Glomerular visceral epithelial cell (primary cell): ENCODE results near the gene TMSB10.
"Not testable (repeated sequence)": the region's sequence is repeated elsewhere in the genome, so short reads cannot be mapped to it uniquely, and the experiment has no call there.

ENCODE experiments used
- DNase-seq: peaks from one replicate; pipeline ENCODE4 v3.0.0-alpha.2; 2016; ENCODE audit errors: extremely low spot score

Gene TMSB10

DNA sequence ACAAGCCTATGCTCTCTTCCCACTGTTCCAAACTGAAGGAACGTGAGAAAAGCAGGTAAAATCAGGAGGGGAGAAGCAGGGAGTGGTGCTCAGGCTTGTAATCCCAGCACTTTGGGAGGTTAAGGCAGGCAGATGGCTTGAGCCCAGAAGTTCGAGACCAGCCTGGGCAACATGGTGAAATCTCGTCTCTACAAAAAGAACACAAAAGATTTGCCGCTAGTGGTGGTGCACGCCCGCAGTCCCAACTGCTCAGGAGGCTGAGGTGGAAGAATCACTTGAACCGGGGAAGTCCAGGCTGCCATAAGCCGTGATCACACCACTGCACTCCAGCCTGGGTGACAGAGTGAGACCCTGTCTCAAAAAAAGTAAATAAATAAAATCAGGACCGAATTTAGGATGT, 1.3 kb upstream of the TMSB10 start:
- DNase-seq: no peak

DNA sequence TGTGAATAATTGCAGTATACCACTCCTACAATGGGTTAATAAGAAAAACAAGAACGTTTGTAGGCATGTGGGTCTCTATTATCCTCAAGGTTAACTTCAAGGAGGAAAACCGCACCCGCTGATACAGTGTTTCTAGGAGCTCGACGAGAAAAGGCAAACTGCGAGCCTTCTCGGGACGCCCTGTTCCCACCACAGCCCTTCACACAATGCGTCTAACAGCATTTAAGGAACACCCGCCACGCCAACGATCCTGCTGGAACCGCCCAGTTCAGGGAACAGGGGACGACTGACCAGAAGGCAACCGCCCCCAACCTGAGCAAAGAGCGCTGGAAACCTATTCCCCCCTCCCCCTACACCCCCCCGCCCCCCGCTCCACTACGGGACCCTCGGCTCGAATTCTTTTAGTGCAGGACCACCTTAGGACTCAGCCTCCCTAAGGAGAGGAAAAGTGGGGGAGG, 710 bp upstream of the TMSB10 start:
- DNase-seq: peak; percentile 47

DNA sequence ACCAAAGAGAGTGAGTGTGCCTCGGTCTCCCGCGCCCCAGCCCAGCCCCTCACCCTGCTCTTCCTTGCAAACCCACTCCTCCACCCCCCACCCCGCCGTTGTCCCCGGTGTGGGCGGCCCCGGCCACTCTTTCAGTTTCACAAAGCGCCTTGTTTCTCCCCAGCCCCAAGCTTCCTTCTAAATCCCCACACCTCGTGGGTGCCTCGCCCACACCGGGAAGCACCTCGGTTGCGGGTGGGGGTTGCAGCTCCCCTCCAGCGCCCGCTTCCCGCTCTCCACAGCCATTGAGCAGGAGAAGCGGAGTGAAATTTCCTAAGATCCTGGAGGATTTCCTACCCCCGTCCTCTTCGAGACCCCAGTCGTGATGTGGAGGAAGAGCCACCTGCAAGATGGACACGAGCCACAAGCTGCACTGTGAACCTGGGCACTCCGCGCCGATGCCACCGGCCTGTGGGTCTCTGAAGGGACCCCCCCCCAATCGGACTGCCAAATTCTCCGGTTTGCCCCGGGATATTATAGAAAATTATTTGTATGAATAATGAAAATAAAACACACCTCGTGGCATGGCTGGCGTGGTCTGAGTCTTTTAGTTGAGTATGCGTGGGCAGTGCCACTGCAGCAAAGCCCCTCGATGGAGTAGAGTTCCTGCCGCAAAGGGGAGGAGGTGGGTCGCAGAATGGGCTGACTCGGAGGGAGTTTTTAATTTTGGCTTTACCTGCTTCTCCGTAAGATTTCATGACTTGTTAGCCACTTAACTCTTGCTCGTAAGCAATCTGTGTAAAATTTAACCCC, 848 bp downstream of the TMSB10 start:
- DNase-seq: peak; percentile 12

DNA sequence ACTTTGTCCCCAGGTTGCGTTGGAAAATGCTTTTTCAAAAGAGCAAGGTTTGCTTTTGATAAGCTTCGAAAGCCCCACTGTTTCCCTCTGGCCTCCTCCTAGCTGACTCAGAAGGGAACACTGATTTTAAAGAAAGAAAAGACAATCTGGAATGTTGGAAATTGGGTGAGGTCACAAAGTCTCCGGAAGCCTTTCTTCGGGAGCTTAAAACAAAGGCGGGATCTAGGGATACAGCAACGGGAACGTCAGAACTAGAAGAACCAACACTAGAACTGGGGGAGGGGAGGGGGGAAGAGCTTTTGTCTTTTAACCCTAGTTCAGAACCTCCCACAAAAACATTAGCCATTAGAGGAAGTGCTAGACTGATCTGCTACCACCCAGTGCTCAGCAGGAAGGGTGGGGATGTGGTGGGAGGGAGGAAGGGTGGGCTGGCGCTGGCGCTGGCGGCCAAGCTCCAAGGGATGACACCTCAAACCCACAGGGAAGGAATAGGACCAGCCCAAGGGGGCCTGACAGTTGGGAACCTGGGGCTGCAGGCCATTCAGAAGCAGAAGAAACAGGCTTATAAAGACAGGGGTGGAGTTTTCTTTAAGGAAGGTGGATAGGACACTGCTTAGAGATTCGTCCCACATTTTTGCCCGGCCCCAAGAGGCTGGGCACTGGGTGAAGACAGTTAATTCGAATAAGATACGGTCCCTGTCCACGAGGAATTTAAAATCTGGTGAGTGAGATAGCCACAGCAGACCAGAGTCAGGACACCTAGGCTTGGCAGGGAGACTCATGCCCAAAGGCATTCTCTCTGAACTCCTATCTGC, 1.7 kb downstream of the TMSB10 start:
- DNase-seq: peak; percentile 93

DNA sequence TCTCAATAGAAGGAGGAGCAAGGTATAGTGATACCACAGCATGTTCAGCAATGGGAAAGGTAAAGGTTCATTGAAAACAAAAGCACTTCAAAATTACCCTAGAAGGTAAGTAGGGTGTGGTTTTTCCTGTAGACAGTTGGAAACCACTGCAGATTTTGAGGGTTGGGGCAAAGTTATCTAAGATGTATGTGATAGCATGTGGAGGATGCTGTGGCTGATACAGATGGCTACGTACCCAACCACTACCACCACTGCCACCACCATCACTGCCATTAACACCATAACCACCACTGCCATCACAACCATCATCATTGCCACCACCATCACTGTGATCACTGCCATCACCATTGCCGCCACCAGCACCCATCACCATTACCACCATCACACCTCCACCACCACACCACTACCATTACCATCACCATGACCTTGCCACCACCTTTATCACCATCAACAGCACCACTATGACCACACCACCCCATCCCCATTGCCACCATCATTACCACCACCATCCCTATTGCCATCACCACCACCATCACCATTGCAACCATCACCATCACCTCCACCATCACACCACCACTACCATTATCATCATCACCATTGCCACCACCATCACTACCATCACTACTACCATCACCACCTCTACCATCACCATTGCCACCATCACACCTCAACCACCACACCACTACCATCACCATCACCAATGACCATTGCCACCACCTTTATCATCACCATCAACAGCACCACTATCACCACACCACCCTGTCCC, 3.7 kb downstream of the TMSB10 start:
- DNase-seq: no peak

DNA sequence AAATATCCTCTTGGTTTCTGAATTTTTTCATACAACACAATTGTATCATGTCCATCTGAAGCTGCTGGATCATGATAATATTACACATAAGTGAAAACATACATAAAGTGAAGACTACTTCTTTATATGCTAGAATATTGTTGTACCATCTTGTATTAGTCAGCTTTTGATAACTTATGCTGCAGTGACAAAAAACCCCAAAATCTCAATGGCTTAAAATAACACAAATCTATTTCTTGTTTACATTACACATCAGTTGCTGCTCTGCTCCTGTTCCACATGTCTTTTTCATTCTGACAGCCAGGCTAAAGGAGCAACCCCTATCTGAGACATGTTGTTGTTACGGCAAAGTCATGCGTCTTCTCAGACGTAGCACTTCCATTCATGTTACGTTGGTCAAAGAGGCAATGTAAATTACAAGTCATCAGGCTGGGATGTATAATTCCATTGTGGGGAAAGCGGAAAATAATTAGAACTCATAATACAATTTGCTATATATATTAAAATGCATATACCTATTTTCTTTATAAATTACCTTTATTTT, 5.8 kb downstream of the TMSB10 start:
- no peak for DNase-seq

DNA sequence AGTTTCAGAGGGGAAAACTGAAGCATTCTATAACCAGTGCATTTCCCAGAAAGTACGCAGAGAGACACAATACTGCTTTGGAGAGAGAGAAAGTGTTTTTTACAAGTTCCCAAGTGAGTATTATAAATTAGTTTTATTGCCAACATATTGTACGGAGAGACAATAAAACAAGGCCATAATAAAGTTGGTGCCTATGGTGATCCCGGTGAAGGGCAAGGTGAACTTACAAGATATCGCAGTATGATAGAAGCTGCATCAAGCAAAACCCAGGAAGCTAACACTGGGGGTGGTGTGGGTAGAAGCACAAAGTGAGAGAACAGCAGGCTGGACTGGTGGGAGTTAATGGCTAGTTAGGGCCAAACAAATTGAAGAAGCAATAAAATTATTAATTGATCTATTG, 7.5 kb downstream of the TMSB10 start:
- no peak for DNase-seq

DNA sequence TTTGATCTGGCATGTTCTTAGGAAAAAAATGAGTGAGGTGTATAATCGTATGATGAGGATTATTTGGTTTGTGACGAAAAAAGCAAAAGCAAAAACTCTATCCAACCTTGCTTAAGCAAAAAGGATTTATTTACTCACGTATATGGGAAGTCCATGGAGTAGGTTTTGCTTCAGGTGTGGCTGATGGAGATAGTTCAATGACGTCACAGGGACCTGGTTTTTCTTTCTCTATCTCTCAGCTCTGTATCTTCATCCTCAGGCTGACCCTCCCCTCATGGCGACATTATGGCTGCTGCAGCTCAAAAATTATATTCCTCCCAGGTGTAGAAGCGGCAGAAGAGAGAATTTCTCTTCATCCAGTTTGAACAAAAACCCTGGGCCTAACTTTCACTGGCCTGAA, 8.9 kb downstream of the TMSB10 start:
- no peak for DNase-seq

DNA sequence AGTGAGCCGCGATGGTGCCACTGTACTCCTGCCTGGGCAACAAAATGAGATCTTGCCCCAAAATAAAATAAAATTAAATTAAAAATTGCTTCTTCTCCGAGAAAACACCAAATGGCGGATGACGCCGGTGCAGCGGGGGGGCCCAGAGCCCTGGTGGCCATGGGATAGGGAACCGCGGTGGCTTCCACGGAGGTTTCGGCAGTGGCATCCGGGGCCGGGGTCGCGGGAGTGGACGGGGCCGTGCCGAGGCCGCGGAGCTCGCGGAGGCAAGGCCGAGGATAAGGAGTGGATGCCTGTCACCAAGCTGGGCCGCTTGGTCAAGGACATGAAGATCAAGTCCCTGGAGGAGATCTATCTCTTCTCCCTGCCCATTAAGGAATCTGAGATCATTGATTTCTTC, 10.2 kb downstream of the TMSB10 start:
- DNase-seq: not testable (repeated sequence)

DNA sequence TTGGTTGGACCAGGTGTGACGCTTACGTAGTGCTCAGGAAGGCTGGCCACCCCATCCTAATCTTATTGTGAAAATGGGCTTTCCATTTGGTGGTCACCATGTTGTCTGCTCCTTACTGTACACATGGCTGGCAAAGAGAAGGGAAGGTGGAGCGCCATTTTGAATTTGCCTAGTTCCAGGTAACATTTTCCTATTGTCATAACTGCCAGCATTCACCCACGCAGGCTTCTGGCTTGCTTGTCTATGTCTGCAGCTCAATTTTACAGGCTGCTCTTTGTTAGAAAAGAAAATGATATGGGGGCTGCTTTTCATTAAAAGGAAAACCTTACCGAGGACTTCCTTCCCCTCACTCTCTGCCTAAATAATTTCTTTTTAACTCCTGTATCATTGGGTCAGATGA, 12.4 kb downstream of the TMSB10 start:
- not testable (repeated sequence) for DNase-seq

DNA sequence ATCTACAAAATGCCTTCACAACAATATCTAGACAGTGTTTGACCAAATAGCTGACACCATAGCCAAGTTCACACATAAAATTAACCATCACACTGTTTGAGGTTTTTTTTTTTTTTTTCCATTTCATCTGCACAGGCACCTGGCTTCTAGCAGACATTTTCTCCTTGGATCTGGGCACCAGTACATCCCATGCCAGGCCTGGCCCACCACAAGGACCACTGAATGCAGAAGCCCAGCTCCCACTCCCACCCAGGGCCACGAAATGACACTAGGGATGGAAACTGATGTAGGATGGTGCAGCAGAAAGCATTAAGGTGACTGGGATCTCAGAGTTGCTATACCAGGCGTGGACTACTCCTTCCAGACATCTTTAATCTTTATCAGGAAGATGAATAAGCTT, 13.0 kb downstream of the TMSB10 start:
- no peak for DNase-seq

DNA sequence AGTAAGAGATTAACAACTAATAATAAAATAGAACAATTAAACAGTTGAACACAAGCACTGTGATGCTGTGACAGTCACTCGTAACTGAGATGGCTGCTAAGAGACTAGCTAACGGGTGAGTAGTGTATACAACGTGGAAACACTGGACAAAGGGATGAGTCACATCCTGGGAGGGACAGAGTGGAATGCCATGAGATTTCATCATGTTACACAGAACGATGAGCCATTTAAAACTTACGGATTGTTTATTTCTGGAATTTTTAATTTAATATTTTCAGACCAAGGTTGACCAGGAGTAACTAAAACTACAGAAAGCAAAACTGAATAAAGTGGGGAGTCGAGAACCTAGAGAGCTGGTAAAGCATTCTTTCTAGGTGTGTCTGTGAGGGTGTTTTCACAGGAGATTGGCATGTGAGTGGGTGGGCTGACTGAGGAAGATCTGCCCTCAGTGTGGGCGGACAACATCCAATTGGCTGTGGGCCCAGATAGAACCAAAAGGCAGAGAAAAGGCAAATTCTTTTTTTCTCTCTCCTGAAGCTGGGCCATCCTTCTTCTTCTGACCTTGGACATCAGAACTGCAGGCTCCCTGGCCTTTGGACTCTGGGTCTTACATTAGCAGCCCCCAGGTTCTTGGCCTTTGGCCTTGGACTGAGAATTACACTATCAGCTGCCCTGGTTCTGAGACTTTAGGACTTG, 14.6 kb downstream of the TMSB10 start:
- peak; percentile 87 for DNase-seq

DNA sequence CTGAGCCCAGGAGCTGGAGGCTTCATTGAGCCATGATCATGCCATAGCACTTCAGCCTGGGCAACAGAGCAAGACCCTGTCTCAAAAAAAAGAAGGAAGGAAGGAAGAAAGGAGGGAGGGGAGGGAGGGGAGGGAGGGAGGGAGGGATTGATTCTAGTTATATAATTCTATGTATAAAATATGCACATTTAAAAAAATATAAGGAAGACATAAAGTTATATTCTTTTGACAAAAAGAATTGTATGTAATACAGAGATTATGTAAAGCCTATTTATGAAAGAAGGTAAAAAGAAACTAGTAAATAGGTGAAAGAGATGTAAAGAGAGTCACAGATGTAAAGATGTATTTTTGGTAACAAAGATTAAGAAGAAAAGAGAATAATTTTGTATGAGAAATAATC, 17.6 kb downstream of the TMSB10 start:
- no peak for DNase-seq

DNA sequence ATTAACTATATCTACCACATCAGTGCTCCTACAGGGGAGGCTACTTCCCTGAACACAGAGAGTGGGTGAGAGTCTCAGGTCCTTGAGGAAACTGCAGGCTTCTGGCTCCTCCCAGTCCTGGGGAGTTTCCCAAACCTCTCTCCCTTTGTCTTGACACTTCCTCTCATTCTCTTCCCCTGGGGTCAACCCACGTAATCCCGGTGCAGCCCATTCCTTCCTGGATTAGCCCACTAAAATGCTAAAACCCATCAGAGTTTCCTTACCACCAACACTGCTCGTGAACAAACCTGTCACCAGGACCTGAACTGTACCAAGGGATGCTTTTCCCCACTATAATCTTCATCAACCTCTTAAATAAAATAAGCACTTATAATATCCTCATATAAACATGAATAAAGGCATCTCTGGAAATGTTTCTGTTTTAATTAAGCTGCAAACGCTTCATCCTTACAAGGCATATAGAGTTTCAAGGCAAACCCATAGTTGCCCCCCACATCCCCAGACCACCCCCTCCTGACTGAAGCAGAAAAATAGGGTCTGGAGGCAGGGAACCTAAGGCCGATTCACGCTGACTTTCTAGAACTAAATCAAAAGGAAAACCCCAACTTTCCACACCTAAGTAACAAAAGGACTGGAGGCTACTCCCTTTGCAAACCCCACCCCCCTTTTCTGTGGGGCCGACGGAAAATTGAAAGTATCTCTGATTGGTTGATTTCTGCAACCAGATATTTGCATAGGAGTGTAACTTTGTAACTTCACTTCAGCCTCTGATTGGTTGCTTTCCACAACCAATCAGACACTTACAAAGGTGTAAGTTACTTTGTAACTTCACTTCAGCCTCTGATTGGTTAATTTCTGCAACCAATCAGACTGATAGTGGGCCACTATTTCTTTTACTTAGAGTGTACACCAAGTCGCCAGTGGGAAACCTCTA, 19.0 kb downstream of the TMSB10 start:
- peak; percentile 35 for DNase-seq

DNA sequence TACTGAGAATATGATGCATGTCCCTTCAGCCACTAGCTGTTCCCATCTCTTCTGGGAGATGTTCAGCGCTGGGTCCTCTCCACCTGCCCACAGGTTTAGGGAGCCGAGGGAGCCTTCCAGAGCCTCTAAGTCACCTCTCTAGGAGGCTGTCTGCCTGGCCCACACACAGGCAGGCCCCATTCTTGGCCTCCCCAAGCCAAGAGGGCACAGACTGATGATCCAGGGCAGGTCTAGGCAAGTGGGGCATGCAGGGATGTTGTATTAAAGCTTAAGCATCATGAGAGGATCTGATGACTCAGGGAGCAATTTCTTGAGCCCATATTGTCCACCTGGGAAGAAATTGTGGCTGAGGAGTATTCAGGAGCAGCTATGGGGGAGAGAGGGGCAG, 19.9 kb downstream of the TMSB10 start:
- no peak for DNase-seq

DNA sequence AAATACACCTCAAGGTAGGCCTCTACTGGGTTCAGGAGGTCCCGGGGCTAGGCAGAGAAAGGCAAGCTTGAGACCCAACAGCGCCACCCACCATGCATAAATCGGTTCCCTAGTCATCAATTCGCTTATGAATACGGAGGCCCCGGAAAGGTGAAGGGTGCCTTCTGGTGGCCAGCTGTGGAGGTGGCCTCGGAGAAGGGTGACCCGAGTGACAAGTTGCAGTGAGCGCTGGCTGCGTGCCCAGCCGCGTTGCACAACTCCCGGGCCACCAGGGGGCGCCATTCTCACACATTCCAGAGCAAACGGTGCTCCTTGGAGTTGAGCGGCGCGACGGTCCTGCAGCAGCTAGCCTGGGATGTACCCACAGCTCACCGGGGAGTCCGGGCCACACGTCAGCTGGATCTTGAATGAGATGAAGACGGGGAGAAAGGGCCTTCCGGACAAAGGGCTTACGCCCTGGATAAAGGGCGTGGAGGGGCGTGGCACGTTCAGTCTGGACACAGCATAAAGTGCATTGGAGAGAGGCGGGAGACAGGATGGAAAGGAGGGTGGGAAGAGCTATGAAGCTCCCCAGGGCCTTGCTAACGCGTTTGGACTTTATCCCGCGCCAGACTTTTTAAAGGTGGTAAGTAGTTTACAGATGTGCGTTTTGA, 20.4 kb downstream of the TMSB10 start:
- DNase-seq: peak; percentile 93

DNA sequence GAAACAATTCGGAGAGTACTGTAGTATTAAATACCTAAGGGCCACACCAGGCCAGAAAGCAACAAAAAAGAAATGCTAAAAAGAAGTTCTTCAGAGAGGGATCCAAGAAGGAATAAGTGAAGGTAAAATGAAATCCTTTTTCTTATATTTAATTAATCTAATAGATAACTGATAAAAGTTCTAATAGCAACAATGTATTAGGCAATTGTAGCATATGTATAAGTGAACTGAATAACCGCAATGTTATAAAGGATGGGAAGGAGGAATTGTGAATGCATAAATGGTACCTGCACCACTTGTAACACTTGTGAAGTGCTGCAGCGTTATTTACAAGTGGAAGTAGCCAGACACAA, 21.8 kb downstream of the TMSB10 start:
- no peak for DNase-seq

DNA sequence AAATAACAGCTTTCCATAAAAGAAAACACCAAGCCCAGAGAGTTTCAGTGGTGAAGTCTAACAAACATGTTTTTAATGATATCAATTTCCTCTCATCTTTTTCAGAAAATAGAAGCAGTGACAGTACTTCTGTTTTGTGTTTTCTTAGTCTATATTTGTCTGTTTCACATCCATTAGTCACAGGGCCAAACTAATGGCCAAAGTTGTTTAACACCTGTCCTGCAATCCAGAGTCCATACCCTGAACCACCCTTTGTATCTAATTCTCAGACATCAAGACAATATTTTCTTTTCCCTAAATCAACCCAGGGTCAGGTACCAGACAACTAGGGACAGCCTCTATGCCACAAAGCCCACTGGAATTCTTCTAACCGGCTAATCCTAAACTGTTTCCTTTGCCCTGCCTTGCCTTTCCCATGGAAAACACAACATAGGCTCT, 25.9 kb downstream of the TMSB10 start:
- no peak for DNase-seq

DNA sequence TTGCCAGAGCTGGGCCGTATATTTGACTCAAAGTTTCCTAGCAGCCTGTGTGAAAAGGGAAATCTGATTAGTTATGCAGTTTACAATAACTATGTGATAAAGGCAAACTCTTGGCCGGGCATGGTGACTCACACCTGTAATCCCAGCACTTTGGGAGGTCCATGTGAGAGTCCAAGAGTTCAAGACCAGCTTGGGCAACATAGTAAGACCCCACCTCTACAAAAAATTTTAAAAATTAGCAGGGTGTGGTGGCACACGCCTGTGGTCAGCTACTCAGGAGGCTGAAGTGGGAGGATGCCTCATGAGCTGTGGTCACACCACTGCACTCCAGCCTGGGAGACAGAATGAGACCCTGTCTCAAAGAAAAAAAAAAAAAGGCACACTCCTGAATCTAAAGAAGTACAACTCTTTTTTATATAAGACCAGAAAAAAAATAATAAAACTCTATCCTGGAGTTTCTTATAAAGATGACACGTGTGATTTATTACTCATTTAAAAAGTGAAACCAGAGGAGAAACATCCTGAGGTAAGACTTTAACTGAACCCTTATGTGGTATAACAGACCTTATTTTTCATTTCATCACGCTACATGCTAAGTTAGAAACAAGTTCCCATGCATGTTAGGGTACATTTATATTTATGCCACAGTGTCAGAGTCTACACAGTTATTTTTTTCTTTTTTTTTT, 32.9 kb downstream of the TMSB10 start:
- peak; percentile 33 for DNase-seq
